Measurements from ENCODE around the gene LDB2.

GRCh38 chr4:16731776-16732380 lies 166.6 kb downstream of the LDB2 start:
- TF ChIP-seq, protein P1, sequence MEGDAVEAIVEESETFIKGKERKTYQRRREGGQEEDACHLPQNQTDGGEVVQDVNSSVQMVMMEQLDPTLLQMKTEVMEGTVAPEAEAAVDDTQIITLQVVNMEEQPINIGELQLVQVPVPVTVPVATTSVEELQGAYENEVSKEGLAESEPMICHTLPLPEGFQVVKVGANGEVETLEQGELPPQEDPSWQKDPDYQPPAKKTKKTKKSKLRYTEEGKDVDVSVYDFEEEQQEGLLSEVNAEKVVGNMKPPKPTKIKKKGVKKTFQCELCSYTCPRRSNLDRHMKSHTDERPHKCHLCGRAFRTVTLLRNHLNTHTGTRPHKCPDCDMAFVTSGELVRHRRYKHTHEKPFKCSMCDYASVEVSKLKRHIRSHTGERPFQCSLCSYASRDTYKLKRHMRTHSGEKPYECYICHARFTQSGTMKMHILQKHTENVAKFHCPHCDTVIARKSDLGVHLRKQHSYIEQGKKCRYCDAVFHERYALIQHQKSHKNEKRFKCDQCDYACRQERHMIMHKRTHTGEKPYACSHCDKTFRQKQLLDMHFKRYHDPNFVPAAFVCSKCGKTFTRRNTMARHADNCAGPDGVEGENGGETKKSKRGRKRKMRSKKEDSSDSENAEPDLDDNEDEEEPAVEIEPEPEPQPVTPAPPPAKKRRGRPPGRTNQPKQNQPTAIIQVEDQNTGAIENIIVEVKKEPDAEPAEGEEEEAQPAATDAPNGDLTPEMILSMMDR (conservative IDR thresholded peaks at IDR 0.05 in 1 of 2, IDR thresholded peaks at IDR 0.05 in 1 of 2; ENCODE audit: extremely low read depth in 1 of 2, insufficient read depth in 1 of 2, low read depth in 1 of 2, low read length in 2 of 2): no peak
- TF ChIP-seq EZH2 (IDR thresholded peaks at IDR 0.05; ENCODE audit: borderline replicate concordance, low read length): no peak
